Activated CD4-positive, alpha-beta T cell treated with anti-CD3 and anti-CD28 coated beads for 36 hours (primary cell): Measurements from ENCODE around the gene NCSTN. TPM values are rescaled to one million over a fixed set of nuclear protein-coding genes. Genes with fewer than 3 reads are reported as not detected.

Experiments
- ATAC-seq: fragments of 200-7000 bp; cut with Tn5 transposase; one replicate; pipeline ENCODE4 v1.10.0; 2021; ENCODE audit warnings: mild to moderate bottlenecking, moderate library complexity
- CTCF ChIA-PET: fragments of 350-600 bp; sonication (Branson Sonifier 250); formaldehyde crosslinking; loops from one replicate; lab custom pipeline; 2021; ENCODE audit warnings: antibody characterized with exemption; lab: Charles Lee
- POLR2A ChIA-PET: fragments of 350-600 bp; sonication (Branson Sonifier 250); formaldehyde crosslinking; loops from one replicate; lab custom pipeline; 2021; ENCODE audit warnings: antibody characterized with exemption, inconsistent platforms; lab: Charles Lee
- DNase-seq: peaks from one replicate; pipeline ENCODE4 v3.0.0-alpha.2; 2020
- H3K27ac Mint-ChIP-seq: one replicate; pipeline ENCODE4 v1.8.0; 2021; ENCODE audit warnings: mixed read lengths
- H3K27me3 Mint-ChIP-seq: one replicate; pipeline ENCODE4 v1.8.0; 2021; ENCODE audit warnings: mixed read lengths
- H3K36me3 Mint-ChIP-seq: one replicate; pipeline ENCODE4 v1.8.0; 2021; ENCODE audit warnings: low read depth, mixed read lengths
- H3K4me1 Mint-ChIP-seq: one replicate; pipeline ENCODE4 v1.8.0; 2021; ENCODE audit warnings: mixed read lengths
- H3K4me3 Mint-ChIP-seq: one replicate; pipeline ENCODE4 v1.8.0; 2021; ENCODE audit warnings: mild to moderate bottlenecking, moderate library complexity, mixed read lengths
- H3K9me3 Mint-ChIP-seq: one replicate; pipeline ENCODE4 v1.8.0; 2021; ENCODE audit warnings: low read depth, mixed read lengths
- intact Hi-C, 2 experiments: fragments of 100-400 bp; cut with DNase I in 1 of 2; cut with micrococcal nuclease in 1 of 2; formaldehyde crosslinking; loops; one replicate each; pipeline versions ENCODE4 v1.14.2 to v1.15.1; 2022 to 2024; cut with DNase I, micrococcal nuclease
- total RNA-seq, 2 experiments: library from RNA; stranded (reverse); gene quantifications; one replicate each; pipeline ENCODE4 v1.2.3, GENCODE V29; 2021

Gene NCSTN
- total RNA-seq, 2 experiments from 2014 or later, result 47.0 to 51.5 TPM

- Mint-ChIP-seq H3K27me3 (peaks cover 7% of the 10 kb centered on the region), H3K9me3 (no peaks in the 10 kb centered on the region), H3K4me3 (no peak overlapping the region), H3K27ac (no peak overlapping the region), H3K36me3 (no peaks in the 10 kb centered on the region), H3K4me1 (no peaks in the 10 kb centered on the region)
- DNase-seq (no peak), ATAC-seq (no peak)
- intact Hi-C loops, result no loop called here
- ChIA-PET POLR2A (no interaction called here), CTCF (no interaction called here)
Observed at GRCh38 chr1:160406131-160406968, 63.2 kb downstream of the NCSTN start.

GRCh38 chr1:160407839-160408801 lies 64.9 kb downstream of the NCSTN start:
- DNase-seq, result no peak
- Mint-ChIP-seq H3K4me1 (no peaks in the 10 kb centered on the region), H3K27me3 (no peaks in the 10 kb centered on the region), H3K9me3 (no peaks in the 10 kb centered on the region), H3K36me3 (no peaks in the 10 kb centered on the region), H3K4me3 (no peak overlapping the region), H3K27ac (no peak overlapping the region)
- ChIA-PET POLR2A (interaction anchor here (0.6 kb wide), 1 partner anchor 54 kb away, joined by 3 read pairs; no protein-coding TSS in a partner anchor), CTCF (interaction anchor here (0.6 to 0.7 kb wide), 2 partner anchors 53 to 119 kb away, joined by 3 read pairs; no protein-coding TSS in a partner anchor)
- no peak for ATAC-seq
- intact Hi-C loops, result no loop called here

Other genes starting within 250 kb of the NCSTN start
- gene IGSF8, start 244.8 kb upstream of the NCSTN start, total RNA-seq, result 10 to 100 TPM; 29.2 to 33.8 TPM
- gene ATP1A2, start 227.6 kb upstream of the NCSTN start, total RNA-seq, result not detected
- gene ATP1A4, start 191.8 kb upstream of the NCSTN start, total RNA-seq, result not detected
- not detected for gene CASQ1, start 152.8 kb upstream of the NCSTN start, total RNA-seq
- gene PEA15, start 138.0 kb upstream of the NCSTN start, total RNA-seq, result 10 to 100 TPM; 42.5 to 63.4 TPM
- gene DCAF8, start 80.8 kb upstream of the NCSTN start, total RNA-seq, result 100 to 1,000 TPM; 116 to 135 TPM
- 10 to 100 TPM; 49.2 to 55.8 TPM for gene PEX19, start 58.2 kb upstream of the NCSTN start, total RNA-seq
- gene COPA, start 133 bp upstream of the NCSTN start, total RNA-seq, result 100 to 1,000 TPM; 125 to 148 TPM
- under 1 TPM; 0.32 to 0.42 TPM for gene NHLH1, start 23.7 kb downstream of the NCSTN start, total RNA-seq
- under 1 TPM; 0.09 to 0.12 TPM for gene VANGL2, start 57.2 kb downstream of the NCSTN start, total RNA-seq
- gene SLAMF6, start 179.9 kb downstream of the NCSTN start, total RNA-seq, result 10 to 100 TPM; 45.9 to 55.0 TPM
- 10 to 100 TPM; 14.8 to 17.8 TPM for gene CD84, start 236.1 kb downstream of the NCSTN start, total RNA-seq